Loucy (cell line): ENCODE data around the gene IGSF23.

Source experiments
- H2AFZ ChIP-seq: fragments of 200-600 bp; sonication (generic); 2 replicates; pipeline ENCODE4 v1.6.0; 2016; ENCODE audit warnings: antibody characterized with exemption, mild to moderate bottlenecking, low read length, moderate library complexity
- H3F3A ChIP-seq: fragments of 200-600 bp; 2 replicates; pipeline ENCODE4 v1.6.0; 2016; ENCODE audit warnings: antibody characterized with exemption, low read depth, mild to moderate bottlenecking
- H3K27me3 ChIP-seq: fragments of 200-600 bp; sonication (generic); 2 replicates; pipeline ENCODE4 v1.6.1; 2014; ENCODE audit warnings: low read length, mild to moderate bottlenecking; ENCODE audit not compliant: insufficient read depth, poor library complexity, severe bottlenecking
- H3K36me3 ChIP-seq: fragments of 200-600 bp; sonication (generic); 2 replicates; pipeline ENCODE4 v1.6.1; 2016; ENCODE audit warnings: low read length; ENCODE audit not compliant: insufficient read depth
- H3K4me1 ChIP-seq: fragments of 200-600 bp; sonication (generic); 2 replicates; pipeline ENCODE4 v1.5.1; 2014; ENCODE audit warnings: low read length, mild to moderate bottlenecking; ENCODE audit not compliant: insufficient read depth, poor library complexity, severe bottlenecking
- H3K4me2 ChIP-seq: fragments of 200-600 bp; sonication (generic); 2 replicates; pipeline ENCODE4 v1.6.0; 2014; ENCODE audit warnings: antibody characterized with exemption, low read length, low read depth, mild to moderate bottlenecking; ENCODE audit not compliant: poor library complexity, severe bottlenecking
- H3K4me3 ChIP-seq: fragments of 200-600 bp; sonication (generic); 2 replicates; pipeline ENCODE4 v1.5.1; 2014; ENCODE audit warnings: low read length, mild to moderate bottlenecking, mixed read lengths; ENCODE audit not compliant: poor library complexity, severe bottlenecking
- H3K79me2 ChIP-seq: fragments of 200-600 bp; sonication (generic); 2 replicates; pipeline ENCODE4 v1.6.1; 2014; ENCODE audit warnings: low read length; ENCODE audit not compliant: insufficient read depth
- H3K9ac ChIP-seq: fragments of 200-600 bp; sonication (generic); 2 replicates; pipeline ENCODE4 v1.6.0; 2014; ENCODE audit warnings: mild to moderate bottlenecking, low read depth, low read length, moderate library complexity; ENCODE audit not compliant: poor library complexity, severe bottlenecking
- H3K9me2 ChIP-seq: fragments of 200-600 bp; sonication (generic); replicated peaks from 2 replicates; pipeline ENCODE4 v1.6.1; 2016; ENCODE audit warnings: low read depth, low read length, mixed read lengths
- H3K9me3 ChIP-seq: fragments of 200-600 bp; sonication (generic); 2 replicates; pipeline ENCODE4 v1.6.1; 2014; ENCODE audit warnings: mild to moderate bottlenecking, antibody characterized with exemption, low read length, low read depth; ENCODE audit not compliant: insufficient read depth
- H4K20me1 ChIP-seq: fragments of 200-600 bp; sonication (generic); 2 replicates; pipeline ENCODE4 v1.6.0; 2014; ENCODE audit warnings: antibody characterized with exemption, low read length, mild to moderate bottlenecking; ENCODE audit not compliant: insufficient read depth, poor library complexity, severe bottlenecking
- EZH2phosphoT487 ChIP-seq: fragments of 200-600 bp; IDR thresholded peaks from 2 replicates; pipeline ENCODE4 v1.6.1; 2018; ENCODE audit warnings: antibody characterized with exemption, mild to moderate bottlenecking, moderate library complexity, borderline replicate concordance
- TF ChIP-seq, protein P1 (sequence below): fragments of 200-600 bp; sonication (generic); conservative IDR thresholded peaks from 2 replicates; pipeline ENCODE4 v1.5.1; 2014; ENCODE audit warnings: mild to moderate bottlenecking, antibody characterized with exemption, low read length

Gene IGSF23

DNA sequence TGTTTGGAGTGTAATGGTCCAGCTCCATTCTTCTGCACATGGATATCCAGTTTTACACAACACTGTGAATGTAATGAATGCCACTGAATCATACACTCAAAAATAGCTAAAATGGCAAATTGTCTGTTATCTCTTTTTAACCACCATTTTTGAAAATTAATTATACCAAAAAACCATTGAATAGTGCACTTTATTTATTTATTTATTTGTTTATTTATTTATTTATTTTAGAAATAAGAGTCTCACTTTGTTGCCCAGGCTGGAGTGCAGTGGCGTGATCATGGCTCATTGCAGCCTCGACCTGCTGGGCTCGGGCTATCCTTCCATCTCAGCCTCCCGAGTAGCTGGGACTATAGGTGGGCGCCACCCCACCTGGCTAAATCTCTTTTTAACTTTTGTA, 50.6 kb downstream of the IGSF23 start:
- H3K4me3 ChIP-seq: no peak overlapping the region
- H3K36me3 ChIP-seq: no peaks in the 10 kb centered on the region
- no peak for TF ChIP-seq EZH2phosphoT487
- TF ChIP-seq, protein P1, sequence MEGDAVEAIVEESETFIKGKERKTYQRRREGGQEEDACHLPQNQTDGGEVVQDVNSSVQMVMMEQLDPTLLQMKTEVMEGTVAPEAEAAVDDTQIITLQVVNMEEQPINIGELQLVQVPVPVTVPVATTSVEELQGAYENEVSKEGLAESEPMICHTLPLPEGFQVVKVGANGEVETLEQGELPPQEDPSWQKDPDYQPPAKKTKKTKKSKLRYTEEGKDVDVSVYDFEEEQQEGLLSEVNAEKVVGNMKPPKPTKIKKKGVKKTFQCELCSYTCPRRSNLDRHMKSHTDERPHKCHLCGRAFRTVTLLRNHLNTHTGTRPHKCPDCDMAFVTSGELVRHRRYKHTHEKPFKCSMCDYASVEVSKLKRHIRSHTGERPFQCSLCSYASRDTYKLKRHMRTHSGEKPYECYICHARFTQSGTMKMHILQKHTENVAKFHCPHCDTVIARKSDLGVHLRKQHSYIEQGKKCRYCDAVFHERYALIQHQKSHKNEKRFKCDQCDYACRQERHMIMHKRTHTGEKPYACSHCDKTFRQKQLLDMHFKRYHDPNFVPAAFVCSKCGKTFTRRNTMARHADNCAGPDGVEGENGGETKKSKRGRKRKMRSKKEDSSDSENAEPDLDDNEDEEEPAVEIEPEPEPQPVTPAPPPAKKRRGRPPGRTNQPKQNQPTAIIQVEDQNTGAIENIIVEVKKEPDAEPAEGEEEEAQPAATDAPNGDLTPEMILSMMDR: no peak
- H4K20me1 ChIP-seq: no peaks in the 10 kb centered on the region
- no peaks in the 10 kb centered on the region for H3K9me3 ChIP-seq
- no peaks in the 10 kb centered on the region for H3F3A ChIP-seq
- no peaks in the 10 kb centered on the region for H3K4me1 ChIP-seq
- no peaks in the 10 kb centered on the region for H3K27me3 ChIP-seq
- no peak overlapping the region for H3K9ac ChIP-seq
- no peak overlapping the region for H3K4me2 ChIP-seq
- H3K79me2 ChIP-seq: no peaks in the 10 kb centered on the region
- H3K9me2 ChIP-seq: no peaks in the 10 kb centered on the region
- no peak overlapping the region for H2AFZ ChIP-seq

DNA sequence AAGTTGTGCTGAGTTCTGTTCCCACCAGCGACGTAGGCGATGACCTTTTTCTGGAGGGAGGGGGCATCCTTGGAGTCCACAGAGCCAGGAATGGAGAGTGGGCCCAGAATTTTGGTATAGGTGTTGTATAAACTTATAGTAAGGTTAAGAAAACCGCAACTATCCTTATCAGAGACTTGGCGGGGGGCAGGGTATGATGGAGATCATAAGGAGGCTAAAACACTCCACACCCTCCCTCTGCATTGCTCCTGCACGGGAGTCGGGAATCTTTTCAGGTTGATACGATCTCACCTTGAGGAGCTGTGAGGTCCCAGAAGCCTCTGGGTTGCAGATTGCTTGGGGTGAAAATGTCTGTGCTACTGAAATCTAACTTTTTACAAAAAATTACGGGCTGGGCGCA, 51.6 kb downstream of the IGSF23 start:
- Histone ChIP-seq H3K4me3 (no peak overlapping the region), H3K27me3 (no peaks in the 10 kb centered on the region), H3K4me2 (no peak overlapping the region), H3K79me2 (no peaks in the 10 kb centered on the region), H2AFZ (no peak overlapping the region), H3K9me3 (no peaks in the 10 kb centered on the region), H3K36me3 (no peaks in the 10 kb centered on the region), H4K20me1 (no peaks in the 10 kb centered on the region), H3K4me1 (no peaks in the 10 kb centered on the region), H3F3A (no peaks in the 10 kb centered on the region), H3K9ac (no peak overlapping the region), H3K9me2 (no peaks in the 10 kb centered on the region)
- TF ChIP-seq, protein P1: no peak
- TF ChIP-seq EZH2phosphoT487: no peak

DNA sequence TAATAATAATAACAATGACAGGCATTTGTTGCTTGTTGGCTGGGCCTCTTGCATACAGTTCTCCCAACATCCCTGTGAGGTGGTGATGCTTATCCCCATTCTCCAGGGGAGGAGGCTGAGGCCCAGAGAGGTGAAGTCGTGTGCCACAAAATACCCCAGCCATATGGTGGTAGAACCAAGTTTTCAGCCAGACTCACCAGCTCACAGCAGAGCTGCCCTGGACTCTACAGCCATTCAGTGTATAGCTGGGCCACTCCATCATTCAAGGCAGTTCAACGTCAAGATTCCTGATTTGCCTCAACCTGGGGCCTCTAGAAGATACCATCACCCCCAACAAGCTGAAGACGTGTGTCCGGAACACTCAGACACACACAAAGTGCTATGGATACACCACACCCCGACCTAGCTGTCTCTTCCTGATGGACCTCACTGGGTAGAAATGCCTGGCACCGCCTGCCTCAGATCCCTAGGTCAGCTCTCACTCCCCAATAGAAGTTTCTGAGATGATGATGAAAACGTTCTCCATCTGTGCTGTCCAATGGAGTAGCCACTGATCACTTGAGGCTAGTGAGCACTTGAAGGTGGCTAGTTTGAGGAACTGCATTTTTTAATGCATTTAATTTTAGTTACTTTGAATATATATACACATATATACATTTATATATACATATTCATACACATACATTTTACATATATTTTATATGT, 53.6 kb downstream of the IGSF23 start:
- no peak overlapping the region for H2AFZ ChIP-seq

More for the DNA sequence above, 53.6 kb downstream of the IGSF23 start:
- no peaks in the 10 kb centered on the region for H3K9me3 ChIP-seq
- H3K9ac ChIP-seq: no peak overlapping the region
- H3K27me3 ChIP-seq: no peaks in the 10 kb centered on the region
- H3K4me3 ChIP-seq: no peak overlapping the region
- no peaks in the 10 kb centered on the region for H3K9me2 ChIP-seq
- no peak for TF ChIP-seq EZH2phosphoT487
- TF ChIP-seq, protein P1: no peak
- no peaks in the 10 kb centered on the region for H3K36me3 ChIP-seq
- no peaks in the 10 kb centered on the region for H4K20me1 ChIP-seq
- H3K4me2 ChIP-seq: no peak overlapping the region
- H3F3A ChIP-seq: no peaks in the 10 kb centered on the region
- H3K4me1 ChIP-seq: no peaks in the 10 kb centered on the region
- H3K79me2 ChIP-seq: no peaks in the 10 kb centered on the region
